Thoracic aorta (tissue), 2 donors: ENCODE data around the gene DUOX1. TPM values are rescaled to one million over a fixed set of nuclear protein-coding genes. Genes with fewer than 3 reads are reported as not detected.

Source experiments
- ATAC-seq: fragments of 150-250 bp; one replicate; pipeline ENCODE4 v1.8.0; 2017; ENCODE audit warnings: low read depth; ENCODE audit not compliant: insufficient number of reproducible peaks, low FRiP score
- DNase-seq: peaks from one replicate; pipeline ENCODE4 v3.0.0-alpha.2; 2020; ENCODE audit warnings: low spot score
- H3K27ac ChIP-seq, 2 donors: fragments of 200-600 bp; sonication (generic); 1 replicate in 1 of 2; 2 replicates in 1 of 2; pipeline ENCODE4 v1.5.1; 2016; ENCODE audit warnings: mild to moderate bottlenecking in 2 of 2, moderate library complexity in 2 of 2
- H3K27me3 ChIP-seq: fragments of 200-600 bp; sonication (generic); replicated peaks from 2 replicates; pipeline ENCODE4 v1.6.0; 2016; ENCODE audit warnings: mild to moderate bottlenecking; ENCODE audit not compliant: insufficient read depth
- H3K36me3 ChIP-seq: fragments of 200-600 bp; sonication (generic); one replicate; pipeline ENCODE4 v1.5.1; 2016
- H3K4me1 ChIP-seq, 2 donors: fragments of 200-600 bp; sonication (generic); 1 replicate in 1 of 2; 2 replicates in 1 of 2; pipeline versions ENCODE4 v1.5.1 to v1.6.0; 2016; ENCODE audit warnings: low read depth in 2 of 2, mild to moderate bottlenecking in 1 of 2; ENCODE audit not compliant: control insufficient read depth in 1 of 2
- H3K4me3 ChIP-seq: fragments of 200-600 bp; sonication (generic); 2 replicates; pipeline ENCODE4 v1.5.1; 2016; ENCODE audit warnings: mild to moderate bottlenecking
- H3K9me3 ChIP-seq: fragments of 200-600 bp; sonication (generic); 2 replicates; pipeline ENCODE4 v1.5.1; 2016
- CTCF ChIP-seq: fragments of 200-600 bp; sonication (generic); IDR thresholded peaks from one replicate; pipeline ENCODE4 v1.5.1; 2019; ENCODE audit warnings: antibody characterized with exemption
- total RNA-seq, 2 donors: library from RNA; depleted of rRNA; stranded (reverse); fragments of >200 nt; gene quantifications; one replicate each; pipeline versions ENCODE4 v1.1.0 to v1.2.3, GENCODE V29; 2016

Gene DUOX1
- total RNA-seq, 2 donors from 2014 or later = 0.56 to 0.68 TPM

- TF ChIP-seq CTCF = no peak
- H3K27ac ChIP-seq = no peak overlapping the region
- no peak for DNase-seq
- H3K27me3 ChIP-seq = no peaks in the 10 kb centered on the region
- ATAC-seq = no peak
- no peak overlapping the region for H3K4me3 ChIP-seq
- no peaks in the 10 kb centered on the region for H3K36me3 ChIP-seq
- no peaks in the 10 kb centered on the region for H3K9me3 ChIP-seq
- no peaks in the 10 kb centered on the region for H3K4me1 ChIP-seq
Measured at GRCh38 chr15:45148076-45149059, 18.6 kb downstream of the DUOX1 start.

GRCh38 chr15:45149060-45149459 is 19.3 kb downstream of the DUOX1 start:
- Histone ChIP-seq H3K27ac (no peak overlapping the region), H3K4me1 (no peaks in the 10 kb centered on the region), H3K9me3 (no peaks in the 10 kb centered on the region), H3K27me3 (no peaks in the 10 kb centered on the region), H3K4me3 (no peak overlapping the region), H3K36me3 (no peaks in the 10 kb centered on the region)
- ATAC-seq (no peak), DNase-seq (no peak)
- no peak for TF ChIP-seq CTCF

DNA sequence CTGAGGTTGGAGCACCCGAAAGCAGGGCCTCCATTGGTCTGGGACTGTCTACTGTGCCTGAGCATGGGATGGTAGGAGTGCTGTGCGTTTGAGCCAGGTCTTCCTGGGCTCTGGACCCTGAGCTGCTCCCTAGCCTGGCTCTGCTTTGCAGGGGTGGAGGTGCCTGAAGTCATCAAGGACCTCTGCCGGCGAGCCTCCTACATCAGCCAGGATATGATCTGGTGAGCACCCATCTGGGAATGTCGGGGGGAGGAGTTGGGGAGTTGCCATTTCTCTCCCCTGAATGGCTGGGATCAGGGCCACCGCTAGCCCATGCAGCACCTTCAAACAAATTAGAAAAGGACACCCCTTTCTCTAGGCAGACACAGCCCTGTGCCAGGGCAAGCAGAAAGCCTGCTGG is 20.7 kb downstream of the DUOX1 start:
- ATAC-seq (no peak), DNase-seq (no peak)
- H3K36me3 ChIP-seq = no peaks in the 10 kb centered on the region
- H3K4me3 ChIP-seq = no peak overlapping the region
- no peaks in the 10 kb centered on the region for H3K27me3 ChIP-seq
- no peak overlapping the region for H3K27ac ChIP-seq
- TF ChIP-seq CTCF = no peak
- no peaks in the 10 kb centered on the region for H3K4me1 ChIP-seq
- H3K9me3 ChIP-seq = no peaks in the 10 kb centered on the region

DNA sequence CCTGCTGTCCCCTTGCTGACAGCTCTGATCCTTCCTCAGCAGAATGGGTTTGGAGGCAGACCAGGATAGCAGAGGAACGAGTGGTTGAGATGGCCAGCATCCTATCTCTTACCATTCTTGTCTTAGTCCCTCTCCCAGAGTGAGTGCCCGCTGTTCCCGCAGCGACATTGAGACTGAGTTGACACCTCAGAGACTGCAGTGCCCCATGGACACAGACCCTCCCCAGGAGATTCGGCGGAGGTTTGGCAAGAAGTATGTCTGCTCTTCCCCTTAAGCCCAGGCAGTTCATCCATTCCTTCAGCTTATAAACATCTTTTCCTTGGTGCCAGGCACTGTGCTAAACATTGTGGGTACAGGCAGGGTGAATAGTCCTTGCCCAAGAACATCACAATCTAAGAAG is 21.2 kb downstream of the DUOX1 start:
- Histone ChIP-seq H3K36me3 (no peaks in the 10 kb centered on the region), H3K27me3 (no peaks in the 10 kb centered on the region), H3K27ac (no peak overlapping the region), H3K9me3 (no peaks in the 10 kb centered on the region), H3K4me3 (no peak overlapping the region), H3K4me1 (no peaks in the 10 kb centered on the region)
- no peak for TF ChIP-seq CTCF
- DNase-seq = no peak
- no peak for ATAC-seq

DNA sequence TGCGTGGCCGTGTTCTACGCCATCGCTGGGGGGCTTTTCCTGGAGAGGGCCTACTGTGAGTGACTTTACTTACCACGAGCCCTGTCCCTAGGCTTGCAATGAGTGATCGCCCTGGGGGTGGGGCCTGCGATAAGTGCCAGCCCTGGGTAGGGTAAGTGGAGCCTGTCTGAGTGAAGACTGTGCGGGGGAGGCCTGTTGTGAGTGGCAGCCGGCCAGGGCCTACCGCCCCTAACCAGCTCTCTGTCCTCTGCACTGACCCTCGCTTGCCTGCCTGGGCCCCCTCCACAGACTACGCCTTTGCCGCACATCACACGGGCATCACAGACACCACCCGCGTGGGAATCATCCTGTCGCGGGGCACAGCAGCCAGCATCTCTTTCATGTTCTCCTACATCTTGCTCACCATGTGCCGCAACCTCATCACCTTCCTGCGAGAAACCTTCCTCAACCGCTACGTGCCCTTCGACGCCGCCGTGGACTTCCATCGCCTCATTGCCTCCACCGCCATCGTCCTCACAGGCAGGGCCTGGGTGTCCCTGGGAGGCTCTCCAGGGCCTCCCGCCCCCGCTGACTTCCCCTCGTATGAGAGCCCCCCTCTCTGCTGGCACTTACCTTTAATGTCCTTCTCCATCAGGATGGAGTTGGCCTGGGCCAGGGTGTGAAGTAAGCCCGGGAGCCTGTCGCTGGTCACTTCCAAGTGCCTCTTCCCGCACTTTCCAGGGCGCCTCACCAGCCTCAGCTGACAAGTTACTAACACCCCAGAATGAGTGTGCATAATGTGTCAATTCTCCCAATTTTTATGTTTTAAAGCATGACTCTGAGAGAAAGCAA is 22.4 kb downstream of the DUOX1 start:
- no peak for DNase-seq
- Histone ChIP-seq H3K27me3 (no peaks in the 10 kb centered on the region), H3K36me3 (no peaks in the 10 kb centered on the region), H3K4me3 (no peak overlapping the region), H3K27ac (no peak overlapping the region), H3K9me3 (no peaks in the 10 kb centered on the region), H3K4me1 (no peaks in the 10 kb centered on the region)
- no peak for ATAC-seq
- TF ChIP-seq CTCF = no peak
